ENCODE measurements around the gene SELENOM.

The SELENOM gene

GRCh38 chr22:31105282-31105929, 2.0 kb downstream of the SELENOM start:
- no peak for TF ChIP-seq CTCF (IDR thresholded peaks at IDR 0.05)
- Histone ChIP-seq H3K9me3 (ENCODE audit: control insufficient read depth, low read length) (no peaks in the 10 kb centered on the region), H3K79me2 (no peaks in the 10 kb centered on the region), H3K4me3 (ENCODE audit: low read depth, low read length) (peak overlapping the region; percentile 99), H3K27ac (peak overlapping the region; percentile 95), H3K4me2 (ENCODE audit: low read length) (peak overlapping the region; percentile 90), H3K9ac (no peak overlapping the region), H3K4me1 (peaks cover 6% of the 10 kb centered on the region), H3K27me3 (ENCODE audit: control insufficient read depth, insufficient read depth, low read length) (no peaks in the 10 kb centered on the region), H2AFZ (no peak overlapping the region), H3K36me3 (ENCODE audit: control insufficient read depth, insufficient read depth, low read length) (no peaks in the 10 kb centered on the region)

GRCh38 chr22:31104869-31105268, 2.5 kb downstream of the SELENOM start:
- Histone ChIP-seq H3K9me3 (ENCODE audit: control insufficient read depth, low read length) (no peaks in the 10 kb centered on the region), H3K27me3 (ENCODE audit: control insufficient read depth, insufficient read depth, low read length) (no peaks in the 10 kb centered on the region), H3K27ac (no peak overlapping the region), H3K4me2 (ENCODE audit: low read length) (no peak overlapping the region), H3K36me3 (ENCODE audit: control insufficient read depth, insufficient read depth, low read length) (no peaks in the 10 kb centered on the region), H3K9ac (no peak overlapping the region), H3K4me1 (peaks cover 6% of the 10 kb centered on the region), H3K4me3 (ENCODE audit: low read depth, low read length) (no peak overlapping the region), H3K79me2 (no peaks in the 10 kb centered on the region), H2AFZ (no peak overlapping the region)
- TF ChIP-seq CTCF (IDR thresholded peaks at IDR 0.05): no peak

GRCh38 chr22:31103899-31104694, 3.3 kb downstream of the SELENOM start:
- Histone ChIP-seq H3K27me3 (ENCODE audit: control insufficient read depth, insufficient read depth, low read length) (no peaks in the 10 kb centered on the region), H2AFZ (no peak overlapping the region), H3K4me2 (ENCODE audit: low read length) (no peak overlapping the region), H3K27ac (peak overlapping the region; percentile 82), H3K79me2 (no peaks in the 10 kb centered on the region), H3K4me3 (ENCODE audit: low read depth, low read length) (no peak overlapping the region), H3K36me3 (ENCODE audit: control insufficient read depth, insufficient read depth, low read length) (no peaks in the 10 kb centered on the region), H3K9ac (no peak overlapping the region), H3K9me3 (ENCODE audit: control insufficient read depth, low read length) (no peaks in the 10 kb centered on the region), H3K4me1 (peaks cover 6% of the 10 kb centered on the region)
- no peak for TF ChIP-seq CTCF (IDR thresholded peaks at IDR 0.05)

- Histone ChIP-seq H3K4me2 (ENCODE audit: low read length) (no peak overlapping the region), H3K9me3 (ENCODE audit: control insufficient read depth, low read length) (no peaks in the 10 kb centered on the region), H3K4me3 (ENCODE audit: low read depth, low read length) (no peak overlapping the region), H3K27me3 (ENCODE audit: control insufficient read depth, insufficient read depth, low read length) (no peaks in the 10 kb centered on the region), H3K79me2 (no peaks in the 10 kb centered on the region), H3K36me3 (ENCODE audit: control insufficient read depth, insufficient read depth, low read length) (no peaks in the 10 kb centered on the region), H3K27ac (peak overlapping the region; percentile 82), H2AFZ (no peak overlapping the region), H3K4me1 (peaks cover 6% of the 10 kb centered on the region), H3K9ac (no peak overlapping the region)
- TF ChIP-seq CTCF (IDR thresholded peaks at IDR 0.05): no peak
Measured at GRCh38 chr22:31103111-31103510, 4.3 kb downstream of the SELENOM start.

Measured in parathyroid adenoma (tissue), 2 donors.